Endothelial cell of umbilical vein (primary cell): ENCODE results near the gene THAP11. TPM values are rescaled to one million over a fixed set of nuclear protein-coding genes. Genes with fewer than 3 reads are reported as not detected.

ENCODE experiments used
- BruUV-seq: library from RNA; stranded (reverse); fragments of 400-500 nt; replicated peaks from 2 replicates; lab custom pipeline; 2021; lab: Mats Ljungman, UMichigan
- CTCF ChIA-PET: fragments of 300-600, 350-600 bp; sonication (Branson Sonifier 250); formaldehyde crosslinking; loops from one replicate; lab custom pipeline; 2021; ENCODE audit warnings: antibody characterized with exemption, inconsistent platforms; lab: Charles Lee
- POLR2A ChIA-PET: fragments of 300-600, 350-600 bp; sonication (Branson Sonifier 250); formaldehyde crosslinking; loops from one replicate; lab custom pipeline; 2021; ENCODE audit warnings: antibody characterized with exemption, inconsistent platforms; lab: Charles Lee
- DNase-seq: peaks from one replicate; pipeline ENCODE4 v3.0.0-alpha.2; 2011; ENCODE audit warnings: low read depth, low spot score
- FAIRE-seq: peaks from 2 replicates; lab custom pipeline; 2011; peaks lifted over from hg19 to GRCh38; lab: Jason Lieb, UNC
- H2AFZ ChIP-seq: 2 replicates; pipeline ENCODE4 v1.6.0; 2012; ENCODE audit warnings: low read depth, low read length, control low read depth, inconsistent platforms
- H3K27ac ChIP-seq: 2 replicates; pipeline ENCODE4 v1.5.1; 2011; ENCODE audit warnings: low read depth, mild to moderate bottlenecking, control low read depth, low read length, moderate library complexity; ENCODE audit not compliant: insufficient read depth
- H3K27me3 ChIP-seq, 2 experiments: 2 replicates each; pipeline versions ENCODE4 v1.6.0 to v1.6.1; 2011; ENCODE audit warnings: low read length in 2 of 2, mixed read lengths in 1 of 2; ENCODE audit not compliant: control insufficient read depth in 2 of 2, insufficient read depth in 2 of 2
- H3K36me3 ChIP-seq, 2 experiments: 2 replicates in 1 of 2; 3 replicates in 1 of 2; pipeline ENCODE4 v1.5.1; 2011; ENCODE audit warnings: low read length in 2 of 2, mild to moderate bottlenecking in 1 of 2, moderate library complexity in 1 of 2; ENCODE audit not compliant: control insufficient read depth in 2 of 2, insufficient read depth in 2 of 2; ENCODE audit errors: extremely low read depth in 1 of 2
- H3K4me1 ChIP-seq: 3 replicates; pipeline ENCODE4 v1.5.1; 2011; ENCODE audit warnings: mild to moderate bottlenecking, low read length; ENCODE audit not compliant: control insufficient read depth, insufficient read depth; ENCODE audit errors: extremely low read depth
- H3K4me2 ChIP-seq: 2 replicates; pipeline ENCODE4 v1.6.1; 2011; ENCODE audit warnings: low read length, control low read depth, mixed read lengths; ENCODE audit not compliant: insufficient read depth
- H3K4me3 ChIP-seq, 3 experiments: fragments of 200-600 bp in 1 of 3; sonication (generic), shearing (Covaris generic) in 1 of 3; replicated peaks in 1 of 3; 2 replicates each; pipeline ENCODE4 v1.5.1; 2011 to 2016; ENCODE audit warnings: control low read depth in 3 of 3, low read length in 3 of 3, mild to moderate bottlenecking in 2 of 3, inconsistent platforms in 1 of 3, low read depth in 1 of 3, moderate library complexity in 1 of 3; ENCODE audit not compliant: insufficient read depth in 1 of 3
- H3K79me2 ChIP-seq: 2 replicates; pipeline ENCODE4 v1.6.0; 2012; ENCODE audit warnings: low read length, inconsistent platforms; ENCODE audit not compliant: control insufficient read depth, insufficient read depth
- H3K9ac ChIP-seq: replicated peaks from 2 replicates; pipeline ENCODE3; 2011; ENCODE audit warnings: low read length, control low read depth; ENCODE audit not compliant: insufficient read depth; ENCODE audit errors: extremely low read depth
- H3K9me1 ChIP-seq: replicated peaks from 3 replicates; pipeline ENCODE4 v1.6.0; 2011; ENCODE audit warnings: mild to moderate bottlenecking, low read length; ENCODE audit not compliant: control insufficient read depth, insufficient read depth; ENCODE audit errors: extremely low read depth
- H3K9me3 ChIP-seq: replicated peaks from 2 replicates; pipeline ENCODE4 v1.5.1; 2012; ENCODE audit warnings: low read length, inconsistent platforms; ENCODE audit not compliant: control insufficient read depth, insufficient read depth
- H4K20me1 ChIP-seq: replicated peaks from 2 replicates; pipeline ENCODE3; 2011; ENCODE audit warnings: mild to moderate bottlenecking, low read length; ENCODE audit not compliant: control insufficient read depth, insufficient read depth; ENCODE audit errors: extremely low read depth
- EZH2 ChIP-seq: IDR thresholded peaks from 2 replicates; pipeline ENCODE4 v1.6.1; 2012; ENCODE audit warnings: borderline replicate concordance, low read depth, mild to moderate bottlenecking, moderate library complexity, low read length, inconsistent platforms; ENCODE audit not compliant: severe bottlenecking
- FOS ChIP-seq: IDR thresholded peaks from 2 replicates; pipeline ENCODE4 v1.6.1; 2011; ENCODE audit warnings: mild to moderate bottlenecking, low read length, moderate library complexity, borderline replicate concordance; ENCODE audit not compliant: insufficient read depth
- GATA2 ChIP-seq: IDR thresholded peaks from 2 replicates; pipeline ENCODE4 v1.7.0; 2011; ENCODE audit warnings: low read depth, mild to moderate bottlenecking, moderate library complexity, mixed read lengths, low read length; ENCODE audit not compliant: insufficient read length, insufficient read depth
- MYC ChIP-seq: IDR thresholded peaks from one replicate; pipeline ENCODE4 v1.6.1; 2011; ENCODE audit warnings: mild to moderate bottlenecking, low read depth, low read length
- POLR2AphosphoS5 ChIP-seq: IDR thresholded peaks from 2 replicates; pipeline ENCODE4 v1.6.1; 2012; ENCODE audit warnings: low read depth, mild to moderate bottlenecking, control low read depth, low read length, moderate library complexity; ENCODE audit not compliant: insufficient read depth
- dilution Hi-C: fragments of 300-500 bp; cut with MboI; formaldehyde crosslinking; loops from one replicate; pipeline ENCODE4 v1.15.0; 2019; ENCODE audit warnings: low sequenced_read_pairs; ENCODE audit not compliant: extremely low pct_ligation_motif_present
- intact Hi-C: fragments of 100-400 bp; cut with micrococcal nuclease; formaldehyde crosslinking; loops from one replicate; pipeline ENCODE4 v1.10.0; 2022
- polyA plus RNA-seq, 4 experiments: library from polyadenylated mRNA; depleted of rRNA in 3 of 4; stranded (reverse) in 3 of 4; unstranded in 1 of 4; fragments of >200 nt; gene quantifications; 2 replicates each; pipeline versions ENCODE4 v1.2.1 to v1.2.3, GENCODE V29; 2011 to 2012; ENCODE audit warnings: missing spikeins in 1 of 4
- total RNA-seq: library from RNA; stranded (reverse); gene quantifications from 2 replicates; pipeline ENCODE4 v1.2.3, GENCODE V29; 2021

THAP11 gene
- total and polyA plus RNA-seq, 2 donors (not counting 3 experiments of a cell fraction or from before 2014, with no cell fraction given): 24.0 to 25.9 TPM

GRCh38 chr16:67825119-67825518 is 17.0 kb upstream of the THAP11 start:
- Histone ChIP-seq H3K4me1 (no peaks in the 10 kb centered on the region), H3K27ac (no peak overlapping the region), H3K9me1 (no peaks in the 10 kb centered on the region), H3K36me3 (peaks cover 0 to 19% of the 10 kb centered on the region in 2 experiments), H3K4me2 (no peak overlapping the region), H3K27me3 (no peaks in the 10 kb centered on the region), H3K9ac (no peak overlapping the region), H3K79me2 (no peaks in the 10 kb centered on the region), H3K9me3 (no peaks in the 10 kb centered on the region), H4K20me1 (no peaks in the 10 kb centered on the region), H2AFZ (no peak overlapping the region), H3K4me3 (no peak overlapping the region)
- ChIA-PET POLR2A (no interaction called here), CTCF (interaction anchor here (3.9 kb wide), 1 partner anchor 9 kb away, joined by 31 read pairs; no protein-coding TSS in a partner anchor)
- no peak for DNase-seq
- TF ChIP-seq FOS (no peak), EZH2 (no peak), POLR2AphosphoS5 (no peak)
- dilution Hi-C loops (no loop called here), intact Hi-C loops (no loop called here)
- no TSS peak for BruUV-seq
- FAIRE-seq: no peak

GRCh38 chr16:67825906-67826305 is 16.2 kb upstream of the THAP11 start:
- no peak overlapping the region for H3K27ac ChIP-seq
- BruUV-seq: no TSS peak
- FAIRE-seq: no peak
- H3K4me3 ChIP-seq: no peak overlapping the region
- DNase-seq: no peak
- dilution Hi-C loops (no loop called here), intact Hi-C loops (no loop called here)
- no peaks in the 10 kb centered on the region for H3K4me1 ChIP-seq
- H4K20me1 ChIP-seq: no peaks in the 10 kb centered on the region
- no peak for TF ChIP-seq FOS
- TF ChIP-seq MYC: no peak
- TF ChIP-seq GATA2: no peak
- no peak for TF ChIP-seq POLR2AphosphoS5
- no peak for TF ChIP-seq EZH2
- no peak overlapping the region for H3K9ac ChIP-seq
- H3K27me3 ChIP-seq: no peaks in the 10 kb centered on the region
- no peaks in the 10 kb centered on the region for H3K79me2 ChIP-seq
- H3K4me2 ChIP-seq: no peak overlapping the region
- H3K36me3 ChIP-seq: peaks cover under 1 to 27% of the 10 kb centered on the region in 2 experiments
- H3K9me1 ChIP-seq: no peaks in the 10 kb centered on the region
- CTCF ChIA-PET: interaction anchor here (3.9 kb wide), 1 partner anchor 10 kb away, joined by 31 read pairs; no protein-coding TSS in a partner anchor
- no peak overlapping the region for H2AFZ ChIP-seq
- H3K9me3 ChIP-seq: no peaks in the 10 kb centered on the region
- POLR2A ChIA-PET: no interaction called here
